Neural cell (in vitro differentiated cells): ENCODE results near the gene SEPTIN1.

ENCODE experiments used
- EP300 ChIP-seq: fragments of 450-650 bp; conservative IDR thresholded peaks from 2 replicates; pipeline ENCODE4 v1.6.1; 2014; ENCODE audit warnings: antibody characterized with exemption, mild to moderate bottlenecking, moderate library complexity; ENCODE audit not compliant: poor library complexity, severe bottlenecking
- EZH2 ChIP-seq: fragments of 200-600, 300-800 bp; shearing (Covaris generic), sonication (generic); IDR thresholded peaks from 2 replicates; pipeline ENCODE4 v1.6.1; 2014; ENCODE audit warnings: antibody characterized with exemption, low read length, borderline replicate concordance, mild to moderate bottlenecking; ENCODE audit not compliant: insufficient read depth, poor library complexity, severe bottlenecking
- MXI1 ChIP-seq: fragments of 450-650 bp; conservative IDR thresholded peaks from 2 replicates; pipeline ENCODE4 v1.6.1; 2014; ENCODE audit warnings: antibody characterized with exemption, mild to moderate bottlenecking; ENCODE audit not compliant: poor library complexity, severe bottlenecking
- POLR2AphosphoS5 ChIP-seq: IDR thresholded peaks from 2 replicates; pipeline ENCODE4 v1.6.1; 2012
- RAD21 ChIP-seq: fragments of 450-650 bp; conservative IDR thresholded peaks from 2 replicates; pipeline ENCODE4 v1.6.1; 2014; ENCODE audit warnings: antibody characterized with exemption, mild to moderate bottlenecking, moderate library complexity
- REST ChIP-seq: IDR thresholded peaks from 2 replicates; pipeline ENCODE4 v1.6.1; 2012; ENCODE audit warnings: borderline replicate concordance
- TAF1 ChIP-seq: IDR thresholded peaks from 2 replicates; pipeline ENCODE4 v1.6.1; 2012; ENCODE audit warnings: low read depth
- TF ChIP-seq, protein P1 (sequence below): fragments of 450-650 bp; IDR thresholded peaks from 2 replicates; pipeline ENCODE4 v1.5.1; 2014; ENCODE audit warnings: antibody characterized with exemption, mild to moderate bottlenecking, moderate library complexity; ENCODE audit not compliant: poor library complexity, severe bottlenecking

- TF ChIP-seq EZH2 (no peak), RAD21 (no peak), TAF1 (no peak), MXI1 (no peak), EP300 (no peak), REST (no peak), POLR2AphosphoS5 (no peak)
- TF ChIP-seq, protein P1, sequence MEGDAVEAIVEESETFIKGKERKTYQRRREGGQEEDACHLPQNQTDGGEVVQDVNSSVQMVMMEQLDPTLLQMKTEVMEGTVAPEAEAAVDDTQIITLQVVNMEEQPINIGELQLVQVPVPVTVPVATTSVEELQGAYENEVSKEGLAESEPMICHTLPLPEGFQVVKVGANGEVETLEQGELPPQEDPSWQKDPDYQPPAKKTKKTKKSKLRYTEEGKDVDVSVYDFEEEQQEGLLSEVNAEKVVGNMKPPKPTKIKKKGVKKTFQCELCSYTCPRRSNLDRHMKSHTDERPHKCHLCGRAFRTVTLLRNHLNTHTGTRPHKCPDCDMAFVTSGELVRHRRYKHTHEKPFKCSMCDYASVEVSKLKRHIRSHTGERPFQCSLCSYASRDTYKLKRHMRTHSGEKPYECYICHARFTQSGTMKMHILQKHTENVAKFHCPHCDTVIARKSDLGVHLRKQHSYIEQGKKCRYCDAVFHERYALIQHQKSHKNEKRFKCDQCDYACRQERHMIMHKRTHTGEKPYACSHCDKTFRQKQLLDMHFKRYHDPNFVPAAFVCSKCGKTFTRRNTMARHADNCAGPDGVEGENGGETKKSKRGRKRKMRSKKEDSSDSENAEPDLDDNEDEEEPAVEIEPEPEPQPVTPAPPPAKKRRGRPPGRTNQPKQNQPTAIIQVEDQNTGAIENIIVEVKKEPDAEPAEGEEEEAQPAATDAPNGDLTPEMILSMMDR = no peak
These were observed 15.7 kb upstream of the SEPTIN1 start for GRCh38 chr16:30397776-30398660.
